Stomach (tissue), 8 donors: ENCODE measurements around the gene HLA-G. TPM values are rescaled to one million over a fixed set of nuclear protein-coding genes. Genes with fewer than 3 reads are reported as not detected.

ENCODE experiments used
- polyA plus RNA-seq, 3 donors: library from polyadenylated mRNA; stranded (reverse); fragments of 200-250 nt; gene quantifications; one replicate each; pipeline ENCODE4 v1.2.3, GENCODE V29; 2013
- small RNA-seq, 4 donors: library from RNA; depleted of rRNA; stranded (forward); fragments of <200 nt; gene quantifications; one replicate each; pipeline ENCODE3, GENCODE V24; 2016
- total RNA-seq, 5 donors: library from RNA; depleted of rRNA; stranded (reverse); fragments of >200 nt; gene quantifications; one replicate each; pipeline versions ENCODE4 v1.1.0 to v1.2.3, GENCODE V29; 2014 to 2016
- donor health status: healthy with polysubstance abuse.
- donor health status: Bipolar disorder and iron deficiency.
- donor health status: healthy.

HLA-G gene
- total and polyA plus RNA-seq, 8 donors = 0.10 to 3.6 TPM; not detected in 6

Small RNA genes within 50 kb of the gene (small RNA-seq; reads per million reads assigned to genes)
- gene MICG = 0 reads per million in 4 donors

Other genes with a start within 250 kb of the HLA-G start
- not detected for gene OR2H2, start 242.7 kb upstream of the HLA-G start, total RNA-seq
- gene OR2H2, start 242.7 kb upstream of the HLA-G start, polyA plus RNA-seq = not detected
- gene GABBR1, start 194.6 kb upstream of the HLA-G start, total RNA-seq = 100 to 1,000 TPM in 1 of 5 donors, 10 to 100 TPM in 4; 29.3 to 101 (median 38.7) TPM
- 10 to 100 TPM in 1 of 3 donors, 1 to 10 TPM in 2; 4.5 to 22.0 (median 6.3) TPM for gene GABBR1, start 194.6 kb upstream of the HLA-G start, polyA plus RNA-seq
- not detected for gene MOG, start 170.7 kb upstream of the HLA-G start, total RNA-seq
- not detected for gene MOG, start 170.7 kb upstream of the HLA-G start, polyA plus RNA-seq
- not detected for gene ZFP57, start 146.7 kb upstream of the HLA-G start, total RNA-seq
- under 1 TPM in 1 of 3 donors, not detected in 2; 0.08 TPM for gene ZFP57, start 146.7 kb upstream of the HLA-G start, polyA plus RNA-seq
- gene HLA-F, start 104.4 kb upstream of the HLA-G start, total RNA-seq = 100 to 1,000 TPM in 3 of 5 donors, 10 to 100 TPM in 2; 32.7 to 115 (median 108) TPM
- gene HLA-F, start 104.4 kb upstream of the HLA-G start, polyA plus RNA-seq = 100 to 1,000 TPM in 1 of 3 donors, 10 to 100 TPM in 2; 17.2 to 164 (median 44.4) TPM
- 100 to 1,000 TPM; 290 to 910 (median 313) TPM for gene HLA-A, start 114.7 kb downstream of the HLA-G start, total RNA-seq
- gene HLA-A, start 114.7 kb downstream of the HLA-G start, polyA plus RNA-seq = 100 to 1,000 TPM; 142 to 628 (median 276) TPM
- gene POLR1H, start 233.4 kb downstream of the HLA-G start, total RNA-seq = 10 to 100 TPM in 3 of 5 donors, 1 to 10 TPM in 2; 4.1 to 44.2 (median 21.7) TPM
- gene POLR1H, start 233.4 kb downstream of the HLA-G start, polyA plus RNA-seq = 10 to 100 TPM; 36.0 to 65.1 (median 52.3) TPM
- 100 to 1,000 TPM in 1 of 5 donors, 10 to 100 TPM in 3, 1 to 10 TPM in 1; 1.2 to 141 (median 30.4) TPM for gene PPP1R11, start 239.4 kb downstream of the HLA-G start, total RNA-seq
- 100 to 1,000 TPM in 1 of 3 donors, 10 to 100 TPM in 2; 67.8 to 106 (median 69.7) TPM for gene PPP1R11, start 239.4 kb downstream of the HLA-G start, polyA plus RNA-seq
- 10 to 100 TPM in 1 of 5 donors, 1 to 10 TPM in 1, under 1 TPM in 1, not detected in 2; 0.18 to 13.5 (median 7.1) TPM for gene RNF39, start 247.9 kb downstream of the HLA-G start, total RNA-seq
- 1 to 10 TPM; 2.4 to 3.4 (median 3.2) TPM for gene RNF39, start 247.9 kb downstream of the HLA-G start, polyA plus RNA-seq